HG03457 (cell line): ENCODE measurements around the gene PERCC1.

ENCODE experiments used
- ATAC-seq: cut with Tn5 transposase; IDR thresholded peaks from one replicate; pipeline ENCODE4 v1.9.1; 2021; ENCODE audit warnings: moderate number of reproducible peaks; ENCODE audit not compliant: unreplicated experiment

PERCC1 gene

DNA sequence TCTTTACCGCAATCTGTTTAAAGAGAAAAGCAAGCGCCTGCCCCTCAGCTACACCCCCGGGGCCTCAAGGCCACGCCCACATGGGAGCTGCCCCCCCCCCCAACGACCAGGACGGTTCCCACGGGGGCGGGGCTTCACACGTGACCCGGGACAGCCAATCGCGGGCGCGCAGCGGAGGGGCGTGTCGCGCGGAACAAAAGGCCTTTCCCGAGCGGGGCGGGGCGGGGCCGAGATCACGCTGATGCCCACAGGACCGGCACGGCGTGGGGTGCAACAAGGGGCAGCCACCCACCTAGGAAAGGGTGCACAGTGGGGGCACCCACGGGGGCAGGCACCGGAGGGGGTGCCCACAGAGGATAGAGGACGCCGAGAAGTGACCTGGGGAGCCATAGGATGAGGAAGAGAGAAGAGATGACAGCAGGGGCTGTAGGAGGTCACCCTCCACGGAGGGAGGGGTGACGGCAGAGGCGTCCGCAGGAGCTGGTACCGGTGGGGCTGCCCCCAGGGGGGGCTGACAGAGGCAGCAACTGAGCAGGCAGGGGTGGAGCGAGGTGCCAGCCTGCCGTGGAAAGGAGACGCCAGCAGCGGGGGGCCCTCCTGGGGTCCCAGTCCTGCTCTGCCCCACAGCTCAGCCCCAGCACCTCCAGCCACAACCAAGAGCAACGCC, 22.6 kb upstream of the PERCC1 start:
- peak; percentile 67 for ATAC-seq

DNA sequence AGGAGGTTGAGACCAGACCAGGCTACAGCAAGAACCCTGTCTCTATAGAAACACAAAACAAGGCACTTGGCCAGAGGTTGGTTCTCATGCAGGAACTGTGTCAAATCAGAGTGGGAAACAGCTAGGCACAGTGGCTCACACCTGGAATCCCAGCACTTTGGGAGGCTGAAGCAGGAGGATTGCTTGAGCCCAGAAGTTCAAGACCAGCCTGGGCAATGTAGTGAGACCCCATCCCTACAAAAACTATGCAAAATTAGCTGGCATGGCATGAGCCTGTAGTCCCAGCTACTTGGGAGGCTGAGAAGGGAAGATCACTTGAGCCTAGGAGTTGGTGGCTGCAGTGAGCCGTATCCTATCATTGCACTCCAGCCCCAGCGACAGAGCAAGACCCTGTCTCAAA, 18.0 kb upstream of the PERCC1 start:
- ATAC-seq, result no peak

DNA sequence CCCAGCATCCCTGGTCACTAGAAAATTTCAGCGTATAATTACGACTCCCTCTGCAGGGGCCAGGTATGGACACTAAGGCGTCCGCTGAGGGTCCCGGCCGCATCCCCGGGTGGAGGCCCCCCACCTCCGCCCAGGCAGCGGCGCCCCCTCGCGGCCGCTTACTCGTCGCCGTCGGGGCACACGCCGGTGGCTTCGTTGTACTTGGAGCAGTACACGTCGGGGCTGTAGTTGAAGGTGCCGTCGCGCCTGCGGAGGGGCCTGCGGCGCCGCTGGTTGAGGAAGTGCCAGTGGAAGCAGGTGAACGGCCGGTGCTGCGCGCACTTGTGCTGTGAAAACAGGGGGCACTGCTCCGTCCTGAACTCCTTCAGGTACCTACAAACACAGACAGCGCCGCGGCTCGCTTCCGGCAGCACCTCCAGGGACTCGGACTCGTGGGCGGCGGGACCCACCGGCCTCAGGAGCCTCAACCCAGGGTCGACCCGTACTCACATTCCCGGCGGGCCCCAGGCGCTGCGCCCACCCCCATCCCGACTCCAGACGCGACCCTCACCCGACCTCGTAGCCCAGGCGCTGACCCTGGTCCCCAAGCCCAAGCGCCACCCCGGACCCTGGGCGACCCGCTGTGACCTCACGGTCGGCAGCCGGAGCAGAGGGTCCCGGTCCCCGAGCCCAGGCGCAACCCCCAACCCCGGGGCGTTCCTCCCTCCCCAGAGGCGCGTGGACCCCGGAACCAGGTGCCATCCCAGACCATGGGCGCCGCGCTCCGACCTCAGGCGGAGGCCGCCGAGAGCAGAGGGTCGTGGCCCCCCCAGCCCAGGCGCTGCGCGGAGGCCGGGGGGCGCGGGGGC, 17.0 kb upstream of the PERCC1 start:
- ATAC-seq, result no peak

DNA sequence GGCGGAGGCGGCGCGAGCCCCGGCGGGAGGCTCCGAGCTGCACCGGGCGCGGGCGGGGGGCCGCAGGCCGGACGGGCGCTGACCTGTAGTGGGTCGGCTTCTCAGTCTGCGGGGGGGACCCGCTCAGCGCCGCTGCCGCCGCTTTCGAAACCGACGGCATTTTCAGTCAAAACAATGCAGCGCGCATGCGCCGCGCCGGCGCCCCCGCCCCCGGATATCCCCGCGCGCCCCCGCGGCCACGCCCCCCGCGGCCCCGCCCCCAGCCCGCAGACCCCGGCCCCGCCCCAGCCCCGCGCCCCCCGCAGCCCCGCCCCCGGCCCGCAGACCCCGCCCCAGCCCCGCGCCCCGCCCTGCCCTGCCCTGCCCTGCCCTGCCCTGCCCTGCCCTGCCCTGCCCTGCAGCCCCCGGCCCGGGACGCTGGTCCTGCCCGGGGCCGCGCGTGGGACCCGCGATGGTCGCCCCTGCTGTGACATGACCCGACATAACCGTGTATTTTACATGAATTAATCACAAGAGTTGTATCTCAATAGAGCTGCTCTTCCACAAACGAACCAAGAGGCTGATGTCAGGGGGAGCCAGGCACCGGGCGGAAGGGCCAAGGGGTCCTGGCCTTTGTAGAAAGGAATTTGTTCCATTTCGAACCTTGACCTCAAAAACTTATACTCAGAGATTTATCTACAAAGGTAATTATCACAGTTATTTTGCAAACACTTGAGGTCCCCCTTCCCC, 16.2 kb upstream of the PERCC1 start, which contains the start of gene UNKL:
Gene UNKL, minus strand, starts transcription at position 173 of the 729 bp plus-strand sequence. Its CDS starts 13 bp downstream, at position 160.
- no peak for ATAC-seq

DNA sequence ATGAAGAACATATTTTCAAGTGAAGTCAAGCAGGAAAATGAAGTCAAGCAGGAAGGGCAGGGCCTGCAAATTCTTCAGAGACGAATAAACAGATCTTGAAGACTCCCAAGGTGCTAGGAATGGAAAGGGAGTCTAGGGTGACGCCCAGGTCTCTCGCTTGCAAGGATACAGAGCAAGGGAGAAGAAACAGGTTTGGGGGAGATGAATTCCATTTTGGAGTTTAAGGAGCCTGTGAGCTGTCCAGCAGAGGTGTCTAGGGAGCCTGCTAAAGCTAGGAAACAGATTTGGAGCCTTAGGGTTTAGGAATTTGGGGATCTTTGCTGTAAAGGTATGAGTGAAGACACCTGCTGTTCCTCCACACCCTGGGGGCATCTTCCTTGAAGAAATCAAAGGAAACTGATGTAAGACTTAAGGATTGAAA, 14.3 kb upstream of the PERCC1 start:
- no peak for ATAC-seq

DNA sequence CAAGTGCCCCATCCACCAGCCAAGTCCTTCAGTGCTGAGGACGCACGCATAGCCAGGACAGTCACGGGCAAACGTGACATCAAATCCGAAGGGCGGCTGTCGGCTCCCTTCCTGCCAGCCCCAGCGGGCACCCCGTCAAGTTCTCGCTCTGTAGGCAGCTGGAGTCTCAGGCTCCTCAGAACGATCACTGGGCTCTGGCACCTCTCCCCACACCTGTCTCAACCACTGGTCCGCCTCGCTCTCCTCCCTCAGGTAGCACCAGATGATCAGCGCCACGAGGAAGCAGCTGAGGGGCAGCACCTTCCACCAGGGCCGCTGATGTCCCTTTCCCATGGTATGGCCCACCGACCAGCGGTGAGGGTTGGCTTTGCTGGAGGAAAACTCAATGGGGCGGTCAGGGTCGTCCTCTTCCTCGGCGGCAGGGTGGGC, 10.8 kb upstream of the PERCC1 start:
- peak; percentile 14 for ATAC-seq

DNA sequence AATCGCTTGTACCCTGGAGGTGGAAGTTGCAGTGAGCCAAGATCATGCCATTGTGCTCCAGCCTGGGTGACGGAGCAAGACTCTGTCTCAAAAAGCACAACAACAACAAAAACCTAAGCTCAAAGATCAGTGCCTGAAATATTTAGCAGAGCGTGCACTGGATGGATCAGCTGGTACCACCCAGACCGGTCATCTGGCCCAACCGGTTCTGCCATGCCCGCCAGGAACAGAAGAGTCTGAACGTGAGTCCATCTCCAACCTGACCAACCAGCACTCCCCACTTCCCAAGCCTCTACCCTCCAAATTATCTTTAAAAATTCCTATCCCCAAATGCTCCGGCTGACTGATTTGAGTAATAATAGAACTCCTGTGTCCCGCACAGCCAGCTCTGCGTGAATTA, 8.8 kb upstream of the PERCC1 start:
- no peak for ATAC-seq

DNA sequence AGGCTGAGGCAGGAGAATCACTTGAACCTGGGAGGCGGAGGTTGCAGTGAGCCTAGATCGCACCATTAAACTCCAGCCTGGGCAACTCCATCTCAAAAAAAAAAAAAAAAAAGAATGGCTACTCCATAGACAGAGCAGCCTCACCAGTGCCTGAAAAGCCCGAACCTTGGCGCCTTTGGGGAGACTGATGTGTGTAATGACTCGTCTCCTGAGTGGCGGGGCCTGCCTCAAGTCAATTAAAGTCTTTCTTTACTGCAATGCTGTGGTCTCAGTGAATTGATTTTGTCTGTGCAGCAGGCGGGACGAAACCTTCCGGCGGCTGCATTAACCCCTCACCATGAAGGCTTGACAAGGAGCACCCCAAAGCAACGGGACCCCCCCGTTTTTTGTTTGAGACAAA, 6.8 kb upstream of the PERCC1 start:
- ATAC-seq, result no peak

DNA sequence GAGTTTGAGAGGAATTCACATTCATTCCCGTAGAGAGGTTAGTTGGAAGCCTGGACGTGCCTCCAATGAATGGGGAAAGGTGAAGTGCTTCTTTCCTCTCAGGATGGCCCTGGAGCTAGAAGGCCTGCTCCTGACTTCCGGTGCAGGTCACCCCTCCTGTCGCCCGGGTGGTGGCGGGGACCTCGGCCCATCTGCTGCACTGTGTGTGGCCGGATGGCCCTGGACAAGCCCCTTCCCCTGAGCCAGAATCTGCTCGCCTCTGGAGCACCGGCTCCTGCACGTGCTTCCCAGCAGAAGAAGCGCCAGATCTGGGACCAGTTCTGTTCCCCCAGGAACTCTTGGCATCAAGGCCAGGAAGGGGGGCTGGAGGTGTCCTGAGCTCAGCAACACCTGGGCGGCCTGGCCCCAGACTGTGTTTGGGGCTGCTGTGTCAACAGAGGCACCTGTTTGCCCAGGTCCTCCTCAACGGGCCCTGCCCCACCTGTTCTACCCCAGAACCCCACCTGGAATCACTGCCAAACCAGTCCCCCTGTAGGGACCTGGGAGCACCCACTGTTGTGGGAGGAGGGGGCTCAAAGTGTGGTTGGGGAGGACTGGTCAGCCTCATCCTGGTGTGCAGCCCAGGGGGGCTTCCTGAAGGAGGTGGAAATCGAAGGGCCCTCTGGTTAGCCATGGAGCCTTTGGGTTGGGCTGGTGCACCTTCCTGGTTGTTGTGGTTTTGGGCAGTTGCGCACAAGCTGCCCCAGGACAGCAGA, 5.1 kb upstream of the PERCC1 start:
- no peak for ATAC-seq

DNA sequence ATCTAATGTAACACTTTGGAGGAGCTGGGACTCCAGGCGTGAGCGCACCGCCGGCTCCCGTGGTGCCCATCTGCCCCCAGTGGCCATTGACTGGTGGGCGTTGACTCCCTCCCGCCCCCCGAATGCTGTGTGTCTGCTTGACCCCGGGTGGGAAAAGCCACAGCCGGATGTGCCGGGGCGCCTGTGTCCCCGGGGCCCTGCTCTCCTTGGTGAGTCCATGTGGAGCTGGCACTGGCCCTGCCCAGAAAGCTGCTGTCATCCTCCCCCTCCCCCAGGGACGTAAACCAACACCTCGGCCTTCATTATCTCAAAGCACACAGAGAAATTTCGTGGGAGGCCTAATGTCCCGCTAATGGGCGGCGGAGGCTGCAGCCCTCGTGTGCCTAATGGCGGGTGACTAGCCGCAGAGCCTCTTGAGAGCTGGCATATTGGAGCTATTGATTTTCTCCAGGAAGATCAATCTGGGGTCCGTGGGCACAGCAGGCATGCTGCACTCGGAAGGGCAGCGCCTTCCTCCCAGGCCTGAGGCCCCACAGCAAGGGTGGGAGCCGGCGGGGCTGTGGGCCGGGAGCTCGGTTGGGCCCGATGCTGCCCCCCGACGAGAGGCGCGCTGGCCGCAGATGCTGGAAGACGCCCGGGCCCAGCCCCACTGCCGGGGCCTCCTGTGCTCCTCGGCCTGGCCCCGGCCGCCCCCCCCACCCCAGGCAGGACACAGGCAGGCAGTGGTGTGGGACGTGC, 4.0 kb upstream of the PERCC1 start:
- no peak for ATAC-seq

DNA sequence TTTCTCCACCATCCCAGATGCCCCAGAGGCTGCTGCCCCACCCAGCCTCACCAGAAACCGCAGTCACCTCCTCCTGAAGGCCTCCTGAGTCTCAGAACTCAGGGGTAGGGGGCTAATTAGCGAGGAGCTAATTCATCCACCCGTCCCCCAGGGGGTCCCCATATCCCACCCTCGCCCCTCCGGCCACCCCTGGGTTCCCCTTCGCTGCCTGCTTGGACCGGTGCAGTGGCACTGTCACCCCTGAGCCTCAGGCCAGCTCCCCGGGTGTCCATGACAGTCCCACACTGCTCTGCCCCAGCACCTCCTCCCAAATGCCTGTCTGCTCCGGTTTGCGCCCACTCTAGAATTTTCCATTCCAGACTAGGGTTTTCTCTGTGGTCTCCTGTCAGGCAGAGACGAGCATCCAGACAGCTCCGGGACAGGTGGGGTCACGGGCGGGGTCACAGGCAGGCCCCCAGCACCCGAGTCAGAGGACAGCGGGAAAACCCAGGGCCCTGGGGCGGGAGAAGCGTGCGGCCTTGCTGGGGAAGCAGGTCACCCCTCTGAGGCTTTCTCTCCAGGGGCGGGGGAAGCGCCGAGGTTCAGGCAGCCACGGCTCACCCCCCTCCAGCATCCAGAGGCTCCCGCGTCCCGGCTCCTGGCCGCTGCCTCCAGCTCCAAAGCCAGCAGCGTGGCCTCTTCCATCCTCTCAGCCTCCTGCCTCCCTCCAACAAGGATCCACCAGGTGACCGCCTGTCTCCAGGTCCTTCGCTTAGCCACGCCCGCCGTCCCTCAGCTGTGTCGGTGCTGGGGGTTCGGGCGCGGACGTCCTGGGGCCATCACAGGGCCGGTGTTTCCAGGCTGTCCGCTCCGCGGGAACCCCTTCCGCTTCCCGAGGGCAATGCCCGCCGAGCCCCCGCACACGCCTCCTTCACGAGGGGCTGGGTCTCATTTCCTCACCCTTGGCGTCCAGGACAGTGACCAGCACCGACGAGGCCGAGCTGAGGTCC, 3.1 kb upstream of the PERCC1 start:
- ATAC-seq, result no peak

DNA sequence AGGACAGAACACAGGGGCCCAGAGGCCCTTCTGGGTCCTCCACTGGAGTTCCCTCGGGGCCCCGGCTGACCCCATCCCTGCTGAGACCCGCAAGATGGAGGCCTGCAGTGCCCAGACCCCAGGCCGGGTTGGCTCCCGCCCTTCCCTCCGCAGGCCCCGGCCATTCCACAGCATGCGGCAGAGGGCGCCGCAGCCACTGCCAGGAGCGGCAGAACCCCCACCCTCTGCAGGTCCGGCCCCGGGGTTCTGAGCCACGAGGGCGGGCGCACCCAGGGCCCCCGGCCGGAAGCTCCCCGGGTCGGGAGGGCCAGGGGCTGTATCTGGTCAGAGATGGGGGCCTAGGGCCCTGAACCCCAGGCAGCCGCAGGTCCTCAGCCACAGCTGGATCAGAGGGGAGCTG, 2.4 kb upstream of the PERCC1 start:
- ATAC-seq, result no peak

DNA sequence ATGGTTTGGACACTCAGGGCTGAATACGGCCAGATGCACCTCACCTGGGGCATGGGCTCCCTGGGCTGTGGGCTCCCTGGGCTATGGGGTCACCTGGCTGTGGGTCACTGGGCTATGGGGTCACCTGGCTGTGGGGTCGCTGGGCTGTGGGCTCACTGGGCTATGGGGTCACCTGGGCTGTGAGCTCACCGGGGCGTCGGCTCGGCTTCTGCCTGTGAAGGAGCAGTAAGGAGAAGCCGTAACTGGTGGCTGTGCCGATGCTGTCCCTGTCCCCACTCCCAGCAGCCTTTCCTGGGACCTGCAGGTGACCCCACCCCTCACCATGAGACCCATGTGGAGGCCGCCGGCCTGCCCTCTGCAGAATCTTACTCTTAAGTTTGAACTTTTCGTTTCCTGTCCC, 1.9 kb upstream of the PERCC1 start:
- no peak for ATAC-seq

DNA sequence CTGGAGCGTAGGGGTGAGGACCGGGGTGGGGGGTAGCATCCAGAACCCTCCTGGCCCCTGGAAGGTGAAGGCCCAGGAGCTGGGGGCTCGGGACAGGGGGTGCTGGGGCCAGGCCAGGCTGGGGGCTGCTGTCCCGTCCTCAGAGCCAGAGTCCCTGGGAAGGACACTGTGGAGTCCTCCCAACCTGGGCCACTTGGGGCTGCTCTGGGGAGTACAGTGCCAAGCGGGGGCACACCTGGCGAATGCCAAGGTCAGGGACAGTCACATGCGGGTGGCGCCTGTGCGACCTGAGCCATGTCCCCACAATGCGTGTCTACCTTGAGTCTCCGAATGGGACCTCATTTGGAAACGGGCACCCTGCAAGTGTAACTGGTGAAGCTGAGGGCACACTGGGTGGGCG, 1.2 kb upstream of the PERCC1 start:
- no peak for ATAC-seq

DNA sequence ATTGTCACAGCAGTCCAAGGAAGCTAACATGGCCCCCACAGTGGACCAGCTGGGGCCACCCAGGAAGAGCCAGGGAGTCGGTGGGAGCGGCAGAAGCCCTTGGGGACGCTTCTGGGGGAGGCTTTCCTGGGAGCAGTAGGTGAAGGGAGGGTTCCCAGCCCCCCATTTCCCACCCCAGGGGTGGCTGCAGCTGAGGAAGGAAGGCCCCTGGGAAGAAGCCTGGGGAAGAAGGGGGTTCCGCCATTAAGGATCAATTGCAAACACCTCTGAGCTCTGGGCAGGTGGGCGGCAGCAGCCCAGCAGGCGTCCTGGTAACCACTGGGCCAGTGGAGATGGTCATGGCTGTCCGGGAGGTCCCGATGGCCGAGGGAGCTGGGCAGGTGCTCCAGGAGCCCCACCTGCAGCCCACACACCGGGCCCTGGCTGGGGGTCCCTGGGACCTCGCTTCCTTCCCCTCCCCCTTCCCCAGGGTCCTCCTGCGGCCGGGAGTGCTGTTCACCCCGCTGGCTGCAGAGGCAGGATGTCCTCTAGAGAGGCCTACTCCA, 592 bp upstream of the PERCC1 start:
- no peak for ATAC-seq

DNA sequence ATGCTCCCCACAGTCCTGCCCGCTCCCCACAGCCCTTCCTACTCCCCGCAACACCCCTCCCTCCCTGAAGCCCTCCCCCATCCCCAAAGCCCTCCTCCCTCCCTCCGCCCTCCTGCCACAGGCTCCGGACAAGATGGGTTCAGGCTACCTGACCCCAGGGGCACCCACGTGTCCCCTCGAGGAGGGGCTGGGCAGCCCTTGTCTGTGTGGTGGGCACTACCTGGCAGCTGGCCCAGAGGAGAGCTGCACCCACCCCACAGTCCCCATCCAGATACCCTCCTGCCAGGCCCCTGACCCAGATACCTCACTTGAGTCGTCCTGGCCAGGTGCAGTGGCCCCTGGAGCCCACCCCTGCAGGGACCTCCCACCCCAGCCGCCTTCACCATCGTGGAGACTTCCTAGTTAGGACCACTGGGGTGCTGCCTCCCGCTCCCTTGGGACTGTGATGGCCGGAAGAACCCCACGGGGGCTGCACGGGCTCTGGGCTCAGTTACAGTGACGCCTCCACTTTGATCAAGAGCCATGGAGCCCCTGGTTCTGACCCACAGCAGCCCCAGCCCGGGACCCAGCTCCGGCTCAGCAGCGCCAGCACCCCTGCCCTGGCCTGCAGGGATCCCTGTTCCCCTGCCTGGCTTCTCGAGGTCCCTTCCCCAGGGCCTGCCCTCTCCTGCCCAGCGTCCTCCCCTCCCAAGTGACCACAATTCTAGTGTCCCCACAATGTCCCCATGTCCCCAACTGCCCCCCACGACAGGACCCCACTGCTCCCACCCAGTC, 806 bp downstream of the PERCC1 start:
- no peak for ATAC-seq

DNA sequence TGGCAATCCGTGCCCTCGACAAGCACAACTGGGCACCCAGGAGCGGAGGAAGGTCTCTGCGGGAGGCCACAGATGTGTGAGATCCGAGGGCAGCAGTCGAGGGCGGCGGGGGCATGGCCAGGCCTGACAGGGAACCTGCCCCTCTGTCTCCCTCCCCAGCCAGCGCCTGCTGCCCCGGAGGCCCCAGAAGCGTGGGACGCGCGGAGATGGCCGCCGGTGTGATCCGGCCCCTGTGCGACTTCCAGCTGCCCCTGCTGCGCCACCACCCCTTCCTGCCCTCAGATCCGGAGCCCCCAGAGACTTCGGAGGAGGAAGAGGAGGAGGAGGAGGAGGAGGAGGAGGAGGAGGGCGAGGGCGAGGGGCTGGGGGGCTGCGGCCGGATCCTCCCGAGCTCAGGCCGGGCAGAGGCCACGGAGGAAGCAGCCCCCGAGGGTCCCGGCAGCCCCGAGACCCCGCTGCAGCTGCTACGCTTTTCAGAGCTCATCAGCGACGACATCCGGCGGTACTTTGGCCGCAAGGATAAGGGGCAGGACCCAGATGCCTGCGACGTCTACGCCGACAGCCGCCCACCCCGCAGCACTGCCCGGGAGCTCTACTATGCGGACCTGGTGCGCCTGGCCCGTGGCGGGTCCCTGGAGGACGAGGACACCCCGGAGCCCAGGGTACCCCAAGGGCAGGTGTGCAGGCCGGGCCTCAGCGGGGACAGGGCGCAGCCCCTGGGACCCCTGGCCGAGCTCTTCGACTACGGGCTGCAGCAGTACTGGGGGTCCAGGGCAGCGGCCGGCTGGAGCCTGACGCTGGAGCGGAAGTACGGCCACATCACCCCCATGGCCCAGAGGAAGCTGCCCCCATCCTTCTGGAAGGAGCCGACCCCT, 1.7 kb downstream of the PERCC1 start:
- ATAC-seq, result no peak
